KMS-11 (cell line): Measurements from ENCODE around the gene JMJD1C.

Experiments
- H2AFZ ChIP-seq: fragments of 200-600 bp; sonication (generic); 2 replicates; pipeline ENCODE4 v1.6.1; 2016; ENCODE audit warnings: antibody characterized with exemption, mixed run types, low read depth
- H3K27ac ChIP-seq: fragments of 200-600 bp; sonication (generic); 2 replicates; pipeline ENCODE4 v1.6.1; 2016; ENCODE audit warnings: mild to moderate bottlenecking, mixed run types
- H3K27me3 ChIP-seq: fragments of 200-600 bp; sonication (generic); 2 replicates; pipeline ENCODE4 v1.6.1; 2017; ENCODE audit warnings: mild to moderate bottlenecking, low read depth, mixed run types, moderate library complexity; ENCODE audit not compliant: insufficient read depth
- H3K36me3 ChIP-seq: fragments of 200-600 bp; sonication (generic); 2 replicates; pipeline ENCODE4 v1.6.1; 2017; ENCODE audit warnings: mild to moderate bottlenecking, mixed run types; ENCODE audit not compliant: insufficient read depth
- H3K4me1 ChIP-seq: fragments of 200-600 bp; sonication (generic); 2 replicates; pipeline ENCODE4 v1.6.1; 2016; ENCODE audit warnings: mild to moderate bottlenecking, low read depth, mixed run types; ENCODE audit not compliant: poor library complexity, severe bottlenecking
- H3K4me2 ChIP-seq: fragments of 200-600 bp; sonication (generic); 2 replicates; pipeline ENCODE4 v1.7.0; 2016; ENCODE audit warnings: mild to moderate bottlenecking, mixed run types
- H3K4me3 ChIP-seq: fragments of 200-600 bp; sonication (generic); IDR thresholded peaks from 2 replicates; pipeline ENCODE4 v1.6.1; 2017; ENCODE audit warnings: low read depth, low read length, mixed read lengths; ENCODE audit not compliant: insufficient read depth
- H3K79me2 ChIP-seq: fragments of 200-600 bp; sonication (generic); 2 replicates; pipeline ENCODE4 v1.6.1; 2016; ENCODE audit warnings: low read depth, mixed run types; ENCODE audit not compliant: insufficient read depth
- H3K9ac ChIP-seq: fragments of 200-600 bp; sonication (generic); 2 replicates; pipeline ENCODE4 v1.6.1; 2016; ENCODE audit warnings: mild to moderate bottlenecking, mixed run types
- H4K20me1 ChIP-seq: fragments of 200-600 bp; sonication (generic); 2 replicates; pipeline ENCODE4 v1.6.1; 2016; ENCODE audit warnings: mild to moderate bottlenecking, mixed run types; ENCODE audit not compliant: insufficient read depth
- CTCF ChIP-seq: fragments of 200-600 bp; sonication (generic); conservative IDR thresholded peaks from 2 replicates; pipeline ENCODE4 v1.6.1; 2017; ENCODE audit warnings: low read depth, mild to moderate bottlenecking, antibody characterized with exemption, low read length, moderate library complexity, mixed read lengths

JMJD1C gene

DNA sequence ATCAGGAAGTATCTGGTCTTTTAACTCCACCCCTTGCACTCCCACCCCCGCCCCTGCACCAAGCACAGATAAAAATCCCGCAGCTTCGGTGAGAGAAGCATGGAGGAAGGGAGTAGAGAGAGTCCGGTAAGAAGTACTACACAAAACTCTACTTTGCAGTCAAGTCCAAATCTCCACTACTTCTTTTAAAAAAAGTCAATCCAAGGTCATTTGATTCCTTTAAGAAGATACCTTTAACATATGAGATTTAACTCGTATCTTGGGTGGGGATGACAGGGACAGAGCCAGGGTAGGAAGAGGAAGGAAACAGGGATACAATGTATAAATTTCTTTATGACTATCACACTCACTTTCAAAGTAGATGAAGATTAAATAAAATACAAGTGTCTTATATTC lies 200.6 kb downstream of the JMJD1C start:
- TF ChIP-seq CTCF = no peak
- peaks cover 51% of the 10 kb centered on the region for H3K4me1 ChIP-seq
- H3K79me2 ChIP-seq = peaks cover 99% of the 10 kb centered on the region
- no peaks in the 10 kb centered on the region for H3K27me3 ChIP-seq
- H3K4me3 ChIP-seq = no peak overlapping the region
- peak overlapping the region; percentile 98 for H3K9ac ChIP-seq
- peak overlapping the region; percentile 99; the same call in 1 of the 2 replicates for H3K27ac ChIP-seq
- no peak overlapping the region for H2AFZ ChIP-seq
- no peaks in the 10 kb centered on the region; the same call in none of the 2 replicates for H3K36me3 ChIP-seq
- peaks cover 4% of the 10 kb centered on the region; the same call in 1 of the 2 replicates for H4K20me1 ChIP-seq
- peak overlapping the region; percentile 73 for H3K4me2 ChIP-seq

DNA sequence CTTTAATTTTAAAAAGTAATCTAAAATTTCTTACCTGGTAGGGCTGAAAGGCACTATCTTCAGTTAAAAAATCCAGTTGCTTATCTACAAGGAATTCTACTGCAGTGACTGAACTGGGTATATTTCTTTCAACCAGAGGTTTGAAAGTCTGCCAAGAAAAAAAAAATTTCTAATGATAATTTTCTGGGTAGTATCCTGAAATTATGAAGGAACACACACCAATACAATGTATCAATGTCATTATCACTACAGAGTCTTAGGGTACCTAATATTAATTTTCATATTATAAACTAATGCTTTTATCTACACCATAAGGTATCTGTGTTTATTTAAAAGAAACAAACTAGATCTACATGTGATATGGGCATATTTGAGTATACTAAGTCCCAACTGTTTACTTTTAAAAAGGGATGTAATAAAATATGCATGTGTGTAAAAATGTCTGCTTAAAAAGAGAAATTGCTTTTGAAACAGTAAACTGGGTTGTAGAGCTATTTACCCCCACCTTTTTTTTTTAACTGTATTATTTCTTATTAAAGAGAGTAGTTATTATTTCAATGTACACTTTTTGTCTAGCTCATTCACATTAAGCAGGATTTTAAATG lies 201.1 kb downstream of the JMJD1C start:
- no peaks in the 10 kb centered on the region for H3K27me3 ChIP-seq
- peaks cover 4% of the 10 kb centered on the region; the same call in 1 of the 2 replicates for H4K20me1 ChIP-seq
- peak overlapping the region; percentile 73 for H3K4me2 ChIP-seq
- peak overlapping the region; percentile 98; the same call in 1 of the 2 replicates for H3K9ac ChIP-seq
- H3K27ac ChIP-seq = peak overlapping the region; percentile 99; the same call in 1 of the 2 replicates
- no peak overlapping the region for H2AFZ ChIP-seq
- H3K79me2 ChIP-seq = peaks cover 99% of the 10 kb centered on the region
- H3K36me3 ChIP-seq = no peaks in the 10 kb centered on the region; the same call in none of the 2 replicates
- TF ChIP-seq CTCF = no peak
- H3K4me3 ChIP-seq = no peak overlapping the region
- H3K4me1 ChIP-seq = peaks cover 52% of the 10 kb centered on the region

GRCh38 chr10:63262430-63263073 lies 203.2 kb downstream of the JMJD1C start:
- Histone ChIP-seq H3K36me3 (no peaks in the 10 kb centered on the region; the same call in none of the 2 replicates), H4K20me1 (peaks cover 4% of the 10 kb centered on the region; the same call in 1 of the 2 replicates), H2AFZ (no peak overlapping the region), H3K4me2 (peak overlapping the region; percentile 31; the same call in 1 of the 2 replicates), H3K4me3 (no peak overlapping the region), H3K79me2 (peaks cover 100% of the 10 kb centered on the region), H3K9ac (no peak overlapping the region), H3K27me3 (no peaks in the 10 kb centered on the region), H3K27ac (no peak overlapping the region), H3K4me1 (peaks cover 70% of the 10 kb centered on the region)
- no peak for TF ChIP-seq CTCF

DNA sequence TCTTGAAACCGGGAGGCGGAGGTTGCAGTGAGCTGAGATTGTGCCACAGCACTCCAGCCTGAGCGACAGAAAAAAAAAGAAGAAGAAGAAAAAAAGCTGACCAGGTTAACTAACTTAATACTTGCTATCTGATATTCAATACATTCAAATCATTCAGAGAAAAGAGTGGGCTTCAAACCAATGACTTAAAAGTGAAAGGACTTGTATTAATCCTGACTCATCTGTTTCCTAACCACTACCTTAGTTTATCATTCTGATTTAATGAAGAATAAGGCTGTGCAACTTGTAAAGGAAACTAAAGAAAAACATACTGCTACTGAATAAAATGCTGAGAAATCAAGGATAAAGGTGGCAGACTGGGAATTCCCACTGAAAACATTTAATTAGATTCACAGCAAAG lies 204.3 kb downstream of the JMJD1C start:
- H3K9ac ChIP-seq = no peak overlapping the region
- TF ChIP-seq CTCF = no peak
- no peak overlapping the region for H3K4me3 ChIP-seq
- H3K36me3 ChIP-seq = no peaks in the 10 kb centered on the region; the same call in none of the 2 replicates
- H3K27me3 ChIP-seq = no peaks in the 10 kb centered on the region
- peaks cover 80% of the 10 kb centered on the region for H3K4me1 ChIP-seq
- H2AFZ ChIP-seq = no peak overlapping the region
- peaks cover 100% of the 10 kb centered on the region for H3K79me2 ChIP-seq
- H4K20me1 ChIP-seq = peaks cover 4% of the 10 kb centered on the region; the same call in 1 of the 2 replicates
- peak overlapping the region; percentile 31; the same call in 1 of the 2 replicates for H3K4me2 ChIP-seq
- H3K27ac ChIP-seq = no peak overlapping the region
